Testis (tissue), 2 donors: ENCODE data around the gene ELF3.

Experiments used
- CTCF ChIP-seq, 3 experiments: fragments of 450-650 bp in 2 of 3; fragments of 200-600 bp in 1 of 3; sonication (generic) in 1 of 3; IDR thresholded peaks; one replicate each; pipeline ENCODE4 v1.5.1; 2016 to 2019; ENCODE audit warnings: antibody characterized with exemption in 3 of 3, mild to moderate bottlenecking in 2 of 3, moderate library complexity in 1 of 3
- POLR2A ChIP-seq: fragments of 450-650 bp; IDR thresholded peaks from one replicate; pipeline ENCODE4 v1.6.1; 2017; ENCODE audit warnings: antibody characterized with exemption, mild to moderate bottlenecking, moderate library complexity

- no peak for TF ChIP-seq CTCF (IDR thresholded peaks at IDR 0.05)
- TF ChIP-seq POLR2A = no peak
Observed at GRCh38 chr1:202014915-202015661, 4.7 kb downstream of the ELF3 start.
